Trophoblast cell (in vitro differentiated cells and primary cell): ENCODE data around the gene IGF1R.

ENCODE experiments used
- DNase-seq, 2 donors: peaks; one replicate each; pipeline ENCODE4 v3.0.0-alpha.2; 2016
- H2AFZ ChIP-seq: 2 replicates; pipeline ENCODE4 v1.6.1; 2013; ENCODE audit warnings: low read length, moderate library complexity, mild to moderate bottlenecking; ENCODE audit not compliant: insufficient read depth, poor library complexity
- H2AK5ac ChIP-seq: 2 replicates; pipeline ENCODE4 v1.6.1; 2013; ENCODE audit warnings: mild to moderate bottlenecking, low read length
- H2BK120ac ChIP-seq: 2 replicates; pipeline ENCODE4 v1.6.1; 2013; ENCODE audit warnings: low read length, mild to moderate bottlenecking, moderate library complexity; ENCODE audit not compliant: insufficient read depth, poor library complexity
- H2BK12ac ChIP-seq: 2 replicates; pipeline ENCODE4 v1.6.1; 2013; ENCODE audit warnings: mild to moderate bottlenecking, low read length, moderate library complexity
- H2BK5ac ChIP-seq: 2 replicates; pipeline ENCODE4 v1.6.1; 2013; ENCODE audit warnings: low read length, low read depth, moderate library complexity, mild to moderate bottlenecking; ENCODE audit not compliant: poor library complexity
- H3K14ac ChIP-seq: 2 replicates; pipeline ENCODE4 v1.6.1; 2013; ENCODE audit warnings: mild to moderate bottlenecking, low read length
- H3K18ac ChIP-seq: 2 replicates; pipeline ENCODE4 v1.6.1; 2013; ENCODE audit warnings: mild to moderate bottlenecking, low read length
- H3K23ac ChIP-seq: 2 replicates; pipeline ENCODE4 v1.6.1; 2013; ENCODE audit warnings: low read length
- H3K27ac ChIP-seq: 2 replicates; pipeline ENCODE4 v1.5.1; 2013; ENCODE audit warnings: low read depth, mild to moderate bottlenecking, inconsistent platforms, low read length, moderate library complexity
- H3K27me3 ChIP-seq: 2 replicates; pipeline ENCODE4 v1.6.1; 2013; ENCODE audit warnings: inconsistent platforms, mild to moderate bottlenecking, low read length, moderate library complexity; ENCODE audit not compliant: insufficient read depth
- H3K36me3 ChIP-seq, 2 experiments: 1 replicate in 1 of 2; 2 replicates in 1 of 2; pipeline ENCODE4 v1.6.1; 2013; ENCODE audit warnings: low read length in 2 of 2, mild to moderate bottlenecking in 2 of 2, moderate library complexity in 1 of 2; ENCODE audit not compliant: insufficient read depth in 2 of 2, control insufficient read depth in 1 of 2
- H3K4ac ChIP-seq: 2 replicates; pipeline ENCODE4 v1.6.1; 2013; ENCODE audit warnings: low read depth, mild to moderate bottlenecking, low read length, moderate library complexity
- H3K4me1 ChIP-seq, 2 experiments: 1 replicate in 1 of 2; 2 replicates in 1 of 2; pipeline ENCODE4 v1.6.1; 2013; ENCODE audit warnings: low read length in 2 of 2, mild to moderate bottlenecking in 2 of 2, moderate library complexity in 1 of 2; ENCODE audit not compliant: insufficient read depth in 2 of 2, control insufficient read depth in 1 of 2
- H3K4me2 ChIP-seq: 2 replicates; pipeline ENCODE4 v1.6.1; 2013; ENCODE audit warnings: inconsistent platforms, mild to moderate bottlenecking, low read length, moderate library complexity
- H3K4me3 ChIP-seq: 2 replicates; pipeline ENCODE4 v1.5.1; 2013; ENCODE audit warnings: mild to moderate bottlenecking, low read depth, low read length, inconsistent platforms
- H3K79me1 ChIP-seq: one replicate; pipeline ENCODE4 v1.6.1; 2013; ENCODE audit warnings: low read length
- H3K79me2 ChIP-seq: 2 replicates; pipeline ENCODE4 v1.6.1; 2013; ENCODE audit warnings: low read length, mild to moderate bottlenecking; ENCODE audit not compliant: control insufficient read depth, insufficient read depth, poor library complexity
- H3K9ac ChIP-seq: 2 replicates; pipeline ENCODE4 v1.6.1; 2013; ENCODE audit warnings: mild to moderate bottlenecking, low read length
- H3K9me3 ChIP-seq: 2 replicates; pipeline ENCODE4 v1.6.1; 2013; ENCODE audit warnings: low read depth, mild to moderate bottlenecking, control low read depth, inconsistent platforms, low read length; ENCODE audit not compliant: insufficient read depth
- H4K12ac ChIP-seq: 2 replicates; pipeline ENCODE4 v1.6.1; 2013; ENCODE audit warnings: low read depth, mild to moderate bottlenecking, low read length, moderate library complexity
- H4K8ac ChIP-seq: 2 replicates; pipeline ENCODE4 v1.6.1; 2013; ENCODE audit warnings: low read depth, mild to moderate bottlenecking, low read length, moderate library complexity
- H4K91ac ChIP-seq: one replicate; pipeline ENCODE4 v1.6.1; 2013; ENCODE audit warnings: low read depth, mild to moderate bottlenecking, low read length, moderate library complexity
- WGBS: extraction: QIAGEN DNeasy Blood & Tissue Kit; methylation state at CpG from one replicate; pipeline ENCODE4 v1.1.7; 2013; ENCODE audit warnings: missing lambda C conversion rate; ENCODE audit not compliant: insufficient read length, insufficient coverage; ENCODE audit errors: extremely low coverage; 5-methylcytosine and 5-hydroxymethylcytosine counted together

The IGF1R gene

DNA sequence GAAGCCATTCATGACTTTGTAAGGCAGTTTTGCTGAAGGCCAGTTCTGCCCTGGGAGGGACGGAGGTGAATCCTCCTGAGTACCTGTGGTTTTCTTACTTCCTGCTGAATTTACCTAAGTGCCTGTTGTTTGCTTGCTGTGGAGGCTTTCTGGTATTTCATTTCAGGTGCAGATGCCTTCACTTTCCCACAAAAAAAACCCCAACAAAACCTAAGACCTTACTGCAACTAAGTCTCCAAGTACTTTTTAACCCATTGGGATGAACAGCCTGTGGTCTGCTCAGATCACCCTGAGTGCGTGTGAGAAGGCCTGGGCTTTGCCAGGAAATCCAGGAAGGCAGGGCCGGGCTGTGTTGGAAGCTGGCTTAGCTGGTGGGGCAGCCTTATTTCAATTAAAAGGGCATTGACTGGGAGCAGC, 65.3 kb downstream of the IGF1R start:
- peak overlapping the region; percentile 13 for H4K8ac ChIP-seq
- H2BK5ac ChIP-seq: peak overlapping the region; percentile 26
- peak overlapping the region; percentile 31 for H3K27ac ChIP-seq
- H2BK12ac ChIP-seq: no peak overlapping the region
- no peaks in the 10 kb centered on the region for H3K27me3 ChIP-seq
- no peak overlapping the region for H3K4me2 ChIP-seq
- no peak overlapping the region for H3K23ac ChIP-seq
- peaks cover 15% of the 10 kb centered on the region for H3K79me1 ChIP-seq
- H3K4ac ChIP-seq: peak overlapping the region; percentile 81
- peak overlapping the region; percentile 17 for H3K18ac ChIP-seq
- no peak overlapping the region for H4K91ac ChIP-seq
- H2AFZ ChIP-seq: no peak overlapping the region
- H2BK120ac ChIP-seq: peak overlapping the region; percentile 33
- H3K14ac ChIP-seq: no peak overlapping the region
- H3K36me3 ChIP-seq: peaks cover 2 to 5% of the 10 kb centered on the region in 2 experiments
- no peak overlapping the region for H2AK5ac ChIP-seq
- no CpG with 5 or more reads among the region's 3 CpGs for WGBS
- no peaks in the 10 kb centered on the region for H3K9me3 ChIP-seq
- peaks cover 29 to 41% of the 10 kb centered on the region in 2 experiments for H3K4me1 ChIP-seq
- H3K9ac ChIP-seq: no peak overlapping the region
- no peak overlapping the region for H4K12ac ChIP-seq
- DNase-seq: no peak
- no peak overlapping the region for H3K4me3 ChIP-seq
- H3K79me2 ChIP-seq: peaks cover 32% of the 10 kb centered on the region

DNA sequence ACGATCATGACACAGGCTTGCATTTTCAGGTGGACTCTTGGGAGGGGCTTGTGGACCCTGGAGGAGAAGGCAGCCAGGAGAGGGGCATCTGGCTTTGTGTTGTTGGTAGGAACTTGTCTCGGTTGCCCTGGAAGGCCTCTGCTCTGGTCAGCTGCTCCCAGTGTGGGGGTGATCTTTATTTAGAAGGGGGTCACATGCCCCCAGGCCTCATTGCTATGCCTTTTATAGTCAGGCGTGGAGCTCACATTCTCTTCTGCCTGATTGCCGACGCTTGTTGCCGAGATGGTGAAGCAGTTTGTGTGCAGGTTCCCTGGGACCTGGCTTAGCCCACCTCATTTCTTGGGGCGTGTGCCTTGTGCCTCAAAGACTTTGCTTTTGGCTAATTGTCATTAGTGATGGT, 66.6 kb downstream of the IGF1R start:
- Histone ChIP-seq H3K9me3 (no peaks in the 10 kb centered on the region), H2BK12ac (no peak overlapping the region), H3K36me3 (peaks cover 2 to 5% of the 10 kb centered on the region in 2 experiments), H3K4me3 (no peak overlapping the region), H4K12ac (no peak overlapping the region), H4K8ac (no peak overlapping the region), H3K27me3 (no peaks in the 10 kb centered on the region), H3K4me1 (peaks cover 33 to 48% of the 10 kb centered on the region in 2 experiments), H3K9ac (no peak overlapping the region), H3K4me2 (no peak overlapping the region), H3K14ac (no peak overlapping the region), H2AFZ (no peak overlapping the region), H3K79me2 (peaks cover 32% of the 10 kb centered on the region), H3K79me1 (peaks cover 19% of the 10 kb centered on the region), H3K27ac (no peak overlapping the region), H3K23ac (no peak overlapping the region), H3K18ac (peak overlapping the region; percentile 16), H2BK5ac (no peak overlapping the region), H2BK120ac (no peak overlapping the region), H2AK5ac (no peak overlapping the region), H4K91ac (no peak overlapping the region), H3K4ac (peak overlapping the region; percentile 14)
- DNase-seq: no peak
- no CpG with 5 or more reads among the region's 7 CpGs for WGBS

GRCh38 chr15:98715401-98715800, 67.1 kb downstream of the IGF1R start:
- no peak overlapping the region for H2BK120ac ChIP-seq
- H3K79me1 ChIP-seq: peaks cover 24% of the 10 kb centered on the region
- DNase-seq: no peak
- no peak overlapping the region for H2BK12ac ChIP-seq
- H3K14ac ChIP-seq: no peak overlapping the region
- H4K12ac ChIP-seq: no peak overlapping the region
- H3K79me2 ChIP-seq: peaks cover 33% of the 10 kb centered on the region
- H3K27ac ChIP-seq: no peak overlapping the region
- WGBS: no CpG with 5 or more reads among the region's 7 CpGs
- no peak overlapping the region for H3K9ac ChIP-seq
- peaks cover 38 to 53% of the 10 kb centered on the region in 2 experiments for H3K4me1 ChIP-seq
- no peak overlapping the region for H4K91ac ChIP-seq
- no peak overlapping the region for H3K4me2 ChIP-seq
- peaks cover 2 to 5% of the 10 kb centered on the region in 2 experiments for H3K36me3 ChIP-seq
- H3K4ac ChIP-seq: peak overlapping the region; percentile 14
- H3K4me3 ChIP-seq: no peak overlapping the region
- no peak overlapping the region for H3K23ac ChIP-seq
- H3K27me3 ChIP-seq: no peaks in the 10 kb centered on the region
- H4K8ac ChIP-seq: no peak overlapping the region
- H2AFZ ChIP-seq: no peak overlapping the region
- H2BK5ac ChIP-seq: no peak overlapping the region
- no peaks in the 10 kb centered on the region for H3K9me3 ChIP-seq
- H3K18ac ChIP-seq: no peak overlapping the region
- no peak overlapping the region for H2AK5ac ChIP-seq

- Histone ChIP-seq H4K8ac (no peak overlapping the region), H4K12ac (no peak overlapping the region), H2BK120ac (no peak overlapping the region), H3K79me2 (peaks cover 35% of the 10 kb centered on the region), H2BK5ac (no peak overlapping the region), H3K36me3 (peaks cover under 1 to 5% of the 10 kb centered on the region in 2 experiments), H3K18ac (no peak overlapping the region), H2BK12ac (no peak overlapping the region), H3K27me3 (no peaks in the 10 kb centered on the region), H3K9me3 (no peaks in the 10 kb centered on the region), H3K23ac (no peak overlapping the region), H3K4ac (peak overlapping the region; percentile 14), H3K4me1 (peaks cover 38 to 55% of the 10 kb centered on the region in 2 experiments), H3K79me1 (peaks cover 25% of the 10 kb centered on the region), H3K4me2 (no peak overlapping the region), H3K27ac (no peak overlapping the region), H3K9ac (no peak overlapping the region), H3K14ac (no peak overlapping the region), H4K91ac (no peak overlapping the region), H2AFZ (no peak overlapping the region), H3K4me3 (no peak overlapping the region), H2AK5ac (no peak overlapping the region)
- WGBS: no CpG with 5 or more reads among the region's 9 CpGs
- no peak for DNase-seq
Measured at GRCh38 chr15:98715890-98716443, 67.6 kb downstream of the IGF1R start.
